HG03571 (cell line): ENCODE measurements around the gene MACROD2.

Experiments
- ATAC-seq: cut with Tn5 transposase; IDR thresholded peaks from one replicate; pipeline ENCODE4 v1.9.1; 2021; ENCODE audit not compliant: unreplicated experiment

MACROD2 gene

DNA sequence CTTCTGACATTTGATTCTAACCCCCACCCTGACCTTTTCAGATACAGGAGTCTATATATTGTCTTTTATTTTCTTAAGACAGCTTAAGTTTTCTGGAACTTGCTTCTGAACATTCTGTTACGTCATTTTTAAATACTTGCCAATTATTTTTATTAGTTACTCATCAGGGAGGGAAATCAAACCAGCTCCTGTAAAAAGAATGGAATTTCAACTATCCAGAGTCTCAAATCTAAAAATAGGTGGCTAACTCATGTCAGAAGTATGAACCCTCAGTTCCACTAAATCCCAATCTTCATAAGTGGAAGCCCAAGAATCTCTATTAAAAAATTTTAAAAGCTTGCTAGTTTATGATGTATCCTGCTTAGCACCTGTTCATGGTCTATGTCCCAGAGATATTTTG is 1677.9 kb downstream of the MACROD2 start:
- ATAC-seq: no peak

GRCh38 chr20:15674253-15675060 is 1679.1 kb downstream of the MACROD2 start:
- no peak for ATAC-seq

- ATAC-seq: no peak
Observed at GRCh38 chr20:15675061-15675514, 1679.8 kb downstream of the MACROD2 start.

DNA sequence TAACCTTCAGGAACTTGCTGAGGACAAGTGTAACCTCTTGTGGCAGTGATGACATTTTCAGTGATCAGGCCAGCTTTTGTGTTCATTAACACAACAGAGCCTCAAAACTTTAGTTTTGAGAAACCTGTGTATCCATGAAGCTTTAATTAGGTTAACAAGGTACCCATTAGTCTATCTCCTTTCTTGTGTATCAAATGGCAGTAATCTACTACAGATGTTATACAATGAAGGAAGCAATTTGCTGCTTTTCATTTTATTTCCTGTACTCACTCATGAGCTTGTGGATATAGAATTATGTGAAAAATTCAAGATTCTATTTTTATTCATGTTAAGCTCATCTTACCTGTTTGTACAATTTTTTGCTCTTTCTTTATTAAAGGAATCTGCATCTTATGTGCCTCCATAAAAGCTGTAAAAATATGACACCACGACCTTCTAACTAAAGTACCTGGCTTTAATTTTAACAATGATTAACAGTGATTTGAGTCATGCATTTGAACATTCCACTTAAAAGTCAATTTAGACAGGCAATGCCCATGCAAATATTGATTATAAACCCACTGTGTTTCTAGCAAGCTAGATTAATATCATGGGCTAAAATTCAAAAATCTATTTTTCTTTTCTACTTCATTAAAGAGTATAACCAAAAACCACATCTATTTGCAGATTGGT is 1680.6 kb downstream of the MACROD2 start:
- ATAC-seq: no peak

DNA sequence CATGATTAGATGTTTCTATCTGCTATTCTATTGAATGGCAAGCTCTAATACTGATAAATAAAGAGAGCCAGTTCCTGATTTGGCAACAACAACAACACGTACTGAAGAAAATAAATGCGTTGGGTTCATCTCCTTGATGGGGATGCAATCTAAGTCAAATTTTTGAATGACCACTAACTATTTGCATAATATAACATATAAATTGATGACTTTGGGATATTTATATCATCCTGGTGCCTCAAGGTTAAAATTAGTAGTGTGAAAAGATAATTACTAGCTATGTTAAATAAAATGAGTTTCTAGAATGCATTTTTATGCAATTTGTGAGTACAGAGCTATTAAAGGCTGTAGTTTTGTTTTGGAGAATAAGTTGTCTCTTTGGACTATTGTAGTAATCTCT is 1681.5 kb downstream of the MACROD2 start:
- ATAC-seq: no peak

DNA sequence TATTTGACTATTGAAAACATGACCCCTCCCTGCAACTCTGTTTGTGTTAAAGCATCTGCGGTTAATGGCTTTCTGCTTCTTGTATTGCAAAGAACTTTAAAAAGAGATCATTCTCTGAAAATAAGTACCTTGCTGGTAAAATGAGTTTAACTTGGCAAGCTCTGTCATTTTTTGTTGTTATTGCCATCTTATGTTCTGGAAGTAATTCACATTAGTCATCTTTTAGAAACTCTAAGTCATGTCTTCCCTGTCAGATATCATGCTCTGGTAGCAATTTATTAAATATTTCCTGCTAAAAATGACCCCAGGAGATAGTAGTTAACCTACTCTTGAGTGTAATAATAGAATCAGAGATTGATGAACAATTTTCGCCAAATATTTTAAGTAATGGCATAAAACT is 1687.4 kb downstream of the MACROD2 start:
- no peak for ATAC-seq

DNA sequence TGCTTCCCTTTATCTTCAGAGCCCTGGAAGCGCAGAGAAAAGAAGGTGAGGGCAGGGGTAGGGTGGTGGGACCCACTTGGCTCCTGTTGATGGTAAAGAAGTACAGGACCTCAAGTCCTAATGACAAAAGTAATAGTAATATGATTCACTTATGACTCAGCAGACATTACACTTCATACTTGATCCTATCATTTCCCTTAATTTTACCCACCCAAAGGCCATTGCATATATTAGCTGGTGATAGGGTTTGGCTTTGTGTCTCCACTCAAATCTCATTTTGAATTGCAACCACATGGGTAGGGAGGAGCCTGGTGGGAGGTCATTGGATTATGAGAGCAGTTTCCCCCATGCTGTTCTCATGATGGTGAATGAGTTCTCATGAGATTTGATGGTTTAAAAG is 1697.3 kb downstream of the MACROD2 start:
- ATAC-seq: no peak

DNA sequence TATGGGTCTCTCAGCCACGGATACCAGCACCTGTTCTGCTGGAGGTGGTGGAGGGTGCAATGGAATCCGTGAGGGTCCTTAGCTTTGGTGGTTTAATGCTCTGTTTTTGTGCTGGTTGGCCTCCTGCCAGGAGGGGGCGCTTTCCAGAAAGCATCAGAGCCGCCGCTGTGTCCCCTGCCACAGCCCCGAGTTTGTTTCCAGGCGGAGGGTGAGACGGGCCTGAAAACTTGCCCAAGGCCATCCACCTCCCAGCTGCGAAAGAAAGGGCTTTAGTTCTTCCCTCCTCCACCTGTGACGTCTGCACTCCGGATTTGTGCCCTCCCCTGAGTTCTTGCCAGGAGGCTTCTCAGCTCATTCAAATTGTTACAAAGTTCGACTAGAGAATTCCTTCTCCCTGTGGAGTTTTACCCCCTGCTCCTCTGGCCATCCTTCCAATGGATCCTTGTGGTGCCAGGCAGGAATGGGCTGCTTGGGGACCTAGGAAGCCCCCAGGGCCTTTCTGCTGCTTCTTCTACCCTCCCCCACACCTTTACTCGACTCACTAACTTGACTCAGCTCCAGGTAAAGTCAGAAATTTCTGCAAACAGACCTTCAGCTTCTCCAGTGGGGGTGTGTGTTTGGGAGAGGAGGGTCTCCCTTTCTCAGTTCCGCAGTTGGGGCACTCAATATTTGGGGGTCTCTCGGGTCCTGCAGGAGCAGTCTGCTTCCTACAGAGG is 1704.3 kb downstream of the MACROD2 start:
- ATAC-seq: no peak

- no peak for ATAC-seq
Observed at GRCh38 chr20:15700147-15700765, 1704.9 kb downstream of the MACROD2 start.

- ATAC-seq: no peak
Observed at GRCh38 chr20:15702161-15702560, 1706.8 kb downstream of the MACROD2 start.

DNA sequence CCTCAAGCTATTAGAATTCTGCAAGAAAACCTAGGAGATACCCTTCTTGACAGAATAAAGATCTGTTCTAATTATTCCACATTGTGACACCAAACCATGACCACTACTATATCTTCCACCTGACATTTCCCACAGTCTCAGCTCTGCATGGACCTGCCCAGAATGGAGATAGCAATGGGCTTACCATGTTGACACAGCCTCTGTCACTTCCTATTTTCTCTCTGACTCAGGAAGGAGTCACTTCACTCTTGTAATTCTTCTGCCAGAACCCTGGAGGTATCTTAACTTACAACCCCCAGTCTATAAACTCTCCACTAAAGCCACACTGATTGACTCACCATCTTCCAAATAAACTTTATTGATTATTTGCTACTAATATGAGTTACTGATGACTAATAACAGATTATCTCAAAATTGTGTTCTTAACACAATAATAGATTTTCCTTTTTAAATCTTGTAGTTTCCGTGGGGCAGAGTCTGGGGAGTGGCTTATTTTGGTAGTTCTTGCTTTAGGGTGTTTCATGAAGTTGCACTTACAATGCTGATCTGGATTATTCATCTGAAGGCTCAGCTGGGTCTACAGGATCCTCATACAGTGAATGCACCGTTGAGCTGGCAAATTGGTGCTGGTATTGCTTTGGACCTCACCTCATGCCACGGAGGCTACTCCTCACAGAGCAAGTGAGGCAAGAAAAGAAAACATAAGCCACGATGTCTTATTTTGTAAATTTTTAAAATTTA is 1708.0 kb downstream of the MACROD2 start:
- no peak for ATAC-seq

- no peak for ATAC-seq
Observed at GRCh38 chr20:15705975-15706374, 1710.7 kb downstream of the MACROD2 start.

- no peak for ATAC-seq
Observed at GRCh38 chr20:15706719-15707118, 1711.4 kb downstream of the MACROD2 start.

- no peak for ATAC-seq
Observed at GRCh38 chr20:15708984-15709598, 1713.8 kb downstream of the MACROD2 start.

GRCh38 chr20:15710636-15711035 is 1715.3 kb downstream of the MACROD2 start:
- no peak for ATAC-seq

- ATAC-seq: no peak
Observed at GRCh38 chr20:15711177-15711576, 1715.9 kb downstream of the MACROD2 start.

DNA sequence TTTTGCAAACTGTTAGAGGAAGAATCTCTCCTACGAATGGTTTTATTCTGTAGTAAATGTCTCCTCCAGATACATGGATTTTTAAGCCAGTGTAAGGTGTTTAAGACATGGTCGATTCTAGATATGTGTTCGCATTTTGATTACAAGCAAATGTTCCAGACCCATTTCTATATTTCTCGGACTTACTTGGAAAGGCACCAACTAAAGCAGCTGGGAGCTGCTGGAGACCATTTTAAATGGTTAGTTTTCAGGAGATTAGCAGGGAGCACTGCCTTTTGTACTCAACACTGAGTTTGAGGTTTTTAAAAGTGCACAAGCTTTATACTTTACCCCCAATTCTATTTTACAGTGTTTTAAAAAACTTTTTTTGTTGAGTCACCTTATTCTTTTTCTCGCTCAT is 1720.9 kb downstream of the MACROD2 start:
- no peak for ATAC-seq

DNA sequence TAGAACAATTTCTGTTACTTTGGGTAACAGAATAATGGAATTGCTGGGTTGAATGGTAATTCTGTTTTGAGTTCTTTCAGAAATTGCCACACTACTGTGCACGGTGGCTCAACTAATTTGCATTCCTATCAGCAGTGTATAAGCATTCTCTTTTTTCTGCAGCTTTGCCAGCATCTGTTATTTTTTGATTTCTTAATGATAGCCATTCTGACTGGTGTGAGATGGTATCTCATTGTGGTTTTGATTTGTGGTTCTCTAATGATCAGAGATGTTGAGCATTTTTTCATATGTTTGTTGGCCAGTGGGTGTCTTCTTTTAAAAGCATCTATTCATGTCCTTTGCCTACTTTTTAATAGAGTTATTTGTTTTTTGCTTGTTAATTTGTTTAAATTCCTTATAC is 1731.1 kb downstream of the MACROD2 start:
- ATAC-seq: no peak

DNA sequence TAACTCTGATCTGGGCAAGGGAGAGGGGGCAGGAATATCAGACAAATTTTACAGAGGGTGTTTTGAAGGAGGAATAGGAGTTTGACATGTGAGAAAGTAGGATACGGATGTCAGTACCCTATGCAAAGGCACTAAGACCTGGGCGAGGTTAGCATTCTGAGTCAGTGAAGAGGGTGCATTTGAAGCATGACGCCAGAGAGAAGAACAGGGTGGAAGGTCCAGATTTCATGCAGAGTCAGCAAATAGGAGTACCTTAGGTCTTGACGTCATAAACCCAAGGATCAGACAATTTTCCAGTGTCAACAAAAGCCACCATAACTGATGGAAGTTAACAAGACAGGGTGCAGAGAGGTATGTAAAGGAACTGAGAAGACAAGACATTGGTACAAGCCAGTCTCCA is 1738.7 kb downstream of the MACROD2 start:
- no peak for ATAC-seq

DNA sequence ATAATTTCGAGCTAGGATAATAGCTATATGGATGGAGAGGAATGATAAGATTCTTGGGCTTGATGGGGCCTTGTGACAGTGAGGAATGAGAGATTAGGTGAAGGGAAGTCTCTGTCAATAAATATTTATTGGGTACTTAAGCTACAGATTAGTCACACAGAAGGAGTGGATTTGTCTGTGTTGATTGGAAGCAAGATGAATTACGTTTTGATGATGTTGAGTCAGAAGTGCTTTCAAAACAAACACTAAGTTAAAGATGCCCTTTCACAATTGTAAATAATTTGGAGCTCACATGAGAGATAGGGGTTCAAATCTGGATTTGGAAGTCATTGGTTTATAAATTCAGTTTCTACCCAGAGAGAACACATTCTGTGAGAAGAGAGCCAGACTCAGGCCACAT is 1743.7 kb downstream of the MACROD2 start:
- ATAC-seq: no peak
